HCT116 (cell line): ENCODE results near the gene SF3B6.

Experiments
- CTCF ChIP-seq, 3 experiments: fragments of 200-600 bp in 1 of 3; sonication (generic) in 1 of 3; IDR thresholded peaks in 2 of 3; conservative IDR thresholded peaks in 1 of 3; 2 replicates each; pipeline ENCODE4 v1.5.1; 2012 to 2017; ENCODE audit warnings: low read depth in 2 of 3, low read length in 2 of 3, antibody characterized with exemption in 1 of 3, borderline replicate concordance in 1 of 3, control low read depth in 1 of 3, mild to moderate bottlenecking in 1 of 3, mixed read lengths in 1 of 3, mixed run types in 1 of 3, moderate library complexity in 1 of 3; ENCODE audit not compliant: insufficient read depth in 1 of 3
- EZH2phosphoT487 ChIP-seq: fragments of 200-600 bp; IDR thresholded peaks from 2 replicates; pipeline ENCODE4 v1.6.1; 2018; ENCODE audit warnings: antibody characterized with exemption, borderline replicate concordance
- MAX ChIP-seq: IDR thresholded peaks from 2 replicates; pipeline ENCODE4 v1.6.1; 2012
- POLR2A ChIP-seq: IDR thresholded peaks from 2 replicates; pipeline ENCODE4 v1.7.0; 2011; ENCODE audit warnings: borderline replicate concordance; ENCODE audit not compliant: insufficient read depth, insufficient read length; ENCODE audit errors: extremely low read depth
- POLR2AphosphoS5 ChIP-seq: IDR thresholded peaks from 2 replicates; pipeline ENCODE4 v1.6.1; 2011; ENCODE audit warnings: mild to moderate bottlenecking, low read depth, low read length, moderate library complexity
- RAD21 ChIP-seq: IDR thresholded peaks from 2 replicates; pipeline ENCODE4 v1.6.1; 2012; ENCODE audit warnings: low read depth, mild to moderate bottlenecking
- REST ChIP-seq: IDR thresholded peaks from 2 replicates; pipeline ENCODE4 v1.6.1; 2012; ENCODE audit warnings: low read depth
- SP1 ChIP-seq: IDR thresholded peaks from 2 replicates; pipeline ENCODE4 v1.6.1; 2012; ENCODE audit warnings: low read depth
- ZNF274 ChIP-seq: fragments of 200-500 bp; sonication (Bioruptor generic); IDR thresholded peaks from 2 replicates; pipeline ENCODE4 v1.6.1; 2014; ENCODE audit warnings: mild to moderate bottlenecking, low read depth, low read length, inconsistent platforms

GRCh38 chr2:24106786-24107185 lies 30.7 kb upstream of the SF3B6 start:
- TF ChIP-seq POLR2A (no peak), MAX (no peak), ZNF274 (no peak), EZH2phosphoT487 (no peak), CTCF (IDR thresholded peaks at IDR 0.05 in 2 of 3, conservative IDR thresholded peaks at IDR 0.05 in 1 of 3; ENCODE audit: borderline replicate concordance in 1 of 3, insufficient read depth in 1 of 3, low read depth in 2 of 3, low read length in 2 of 3) (no peak), POLR2AphosphoS5 (no peak), REST (no peak), RAD21 (no peak), SP1 (no peak)
